ENCODE results near the gene ZNF117. TPM values are rescaled to one million over a fixed set of nuclear protein-coding genes. Genes with fewer than 3 reads are reported as not detected.

ZNF117 gene
- total RNA-seq, 5 donors from 2014 or later (not counting 1 experiment from before 2014, with no cell fraction given) = 1.0 to 3.8 (median 2.7) TPM

GRCh38 chr7:64998865-64999164, 8.0 kb upstream of the ZNF117 start:
- H3K27ac ChIP-seq (ENCODE audit: low read length) = no peak overlapping the region

GRCh38 chr7:64997927-64998391, 7.1 kb upstream of the ZNF117 start:
- peaks cover 19 to 20% of the 10 kb centered on the region in 2 donors for H3K36me3 ChIP-seq (ENCODE audit: control insufficient read depth in 2 of 2, extremely low read depth in 1 of 2, insufficient read depth in 1 of 2, low read length in 1 of 2)
- CTCF ChIA-PET = no interaction called here
- 100% methylated on average over 5 of the region's 8 CpGs for WGBS (ENCODE audit: insufficient coverage)
- DNase-seq (no peak), ATAC-seq (replicated peaks in 1 of 4) (no peak)
- no peaks in the 10 kb centered on the region for H3K27me3 Mint-ChIP-seq
- no peak overlapping the region for H3K27ac Mint-ChIP-seq
- no peak overlapping the region for H3K4me3 ChIP-seq (ENCODE audit: control insufficient read depth in 1 of 2, extremely low read depth in 1 of 2, low read length in 1 of 2)
- H3K36me3 Mint-ChIP-seq = peaks cover 59% of the 10 kb centered on the region
- peaks cover 15 to 50% (median 48%) of the 10 kb centered on the region in 3 donors for H3K9me3 Mint-ChIP-seq
- H3K27me3 ChIP-seq (replicated peaks in 1 of 2; ENCODE audit: control insufficient read depth in 2 of 2, extremely low read depth in 1 of 2, insufficient read depth in 2 of 2, low read length in 1 of 2) = no peaks in the 10 kb centered on the region
- peaks cover 7 to 19% (median 13%) of the 10 kb centered on the region in 3 donors for H3K4me1 Mint-ChIP-seq
- POLR2A ChIA-PET = no interaction called here
- no peak overlapping the region for H3K4me3 Mint-ChIP-seq
- H3K4me1 ChIP-seq (ENCODE audit: control insufficient read depth in 1 of 2, extremely low read depth in 1 of 2, insufficient read depth in 2 of 2, low read length in 2 of 2) = peaks cover 0 to 1% of the 10 kb centered on the region in 2 experiments
- H3K27ac ChIP-seq (ENCODE audit: low read length) = no peak overlapping the region
- peaks cover 10% of the 10 kb centered on the region for H3K9me3 ChIP-seq

More at GRCh38 chr7:64998865-64999164, 8.0 kb upstream of the ZNF117 start:
- peaks cover 18 to 22% of the 10 kb centered on the region in 2 donors for H3K36me3 ChIP-seq (ENCODE audit: control insufficient read depth in 2 of 2, extremely low read depth in 1 of 2, insufficient read depth in 1 of 2, low read length in 1 of 2)
- H3K4me1 Mint-ChIP-seq = peaks cover 15 to 27% (median 19%) of the 10 kb centered on the region in 3 donors
- ATAC-seq (replicated peaks in 1 of 4) = no peak
- peaks cover 0 to 5% of the 10 kb centered on the region in 2 experiments for H3K4me1 ChIP-seq (ENCODE audit: control insufficient read depth in 1 of 2, extremely low read depth in 1 of 2, insufficient read depth in 2 of 2, low read length in 2 of 2)
- H3K27me3 ChIP-seq (replicated peaks in 1 of 2; ENCODE audit: control insufficient read depth in 2 of 2, extremely low read depth in 1 of 2, insufficient read depth in 2 of 2, low read length in 1 of 2) = no peaks in the 10 kb centered on the region
- no peak for DNase-seq
- no peak overlapping the region for H3K27ac Mint-ChIP-seq
- WGBS (ENCODE audit: insufficient coverage) = 99% methylated on average over 5 of the region's 7 CpGs
- H3K9me3 Mint-ChIP-seq = peaks cover 15 to 52% (median 45%) of the 10 kb centered on the region in 3 donors
- POLR2A ChIA-PET = no interaction called here
- CTCF ChIA-PET = no interaction called here
- H3K9me3 ChIP-seq = peaks cover 10% of the 10 kb centered on the region
- no peaks in the 10 kb centered on the region for H3K27me3 Mint-ChIP-seq
- no peak overlapping the region for H3K4me3 Mint-ChIP-seq
- H3K36me3 Mint-ChIP-seq = peaks cover 63% of the 10 kb centered on the region
- H3K4me3 ChIP-seq (ENCODE audit: control insufficient read depth in 1 of 2, extremely low read depth in 1 of 2, low read length in 1 of 2) = no peak overlapping the region

GRCh38 chr7:64997164-64997908, 6.5 kb upstream of the ZNF117 start:
- DNase-seq (no peak), ATAC-seq (replicated peaks in 1 of 4) (no peak)
- Histone ChIP-seq H3K27ac (ENCODE audit: low read length) (no peak overlapping the region), H3K4me3 (ENCODE audit: control insufficient read depth in 1 of 2, extremely low read depth in 1 of 2, low read length in 1 of 2) (no peak overlapping the region), H3K9me3 (peaks cover 10% of the 10 kb centered on the region), H3K27me3 (replicated peaks in 1 of 2; ENCODE audit: control insufficient read depth in 2 of 2, extremely low read depth in 1 of 2, insufficient read depth in 2 of 2, low read length in 1 of 2) (no peaks in the 10 kb centered on the region), H3K4me1 (ENCODE audit: control insufficient read depth in 1 of 2, extremely low read depth in 1 of 2, insufficient read depth in 2 of 2, low read length in 2 of 2) (no peaks in the 10 kb centered on the region), H3K36me3 (ENCODE audit: control insufficient read depth in 2 of 2, extremely low read depth in 1 of 2, insufficient read depth in 1 of 2, low read length in 1 of 2) (peaks cover 17 to 19% of the 10 kb centered on the region in 2 donors)
- WGBS (ENCODE audit: insufficient coverage) = over 99% methylated on average over 8 of the region's 12 CpGs
- ChIA-PET POLR2A (no interaction called here), CTCF (no interaction called here)
- peaks cover 5 to 14% (median 9%) of the 10 kb centered on the region in 3 donors for H3K4me1 Mint-ChIP-seq
- peaks cover 58% of the 10 kb centered on the region for H3K36me3 Mint-ChIP-seq
- no peak overlapping the region for H3K4me3 Mint-ChIP-seq
- peaks cover 17 to 53% (median 48%) of the 10 kb centered on the region in 3 donors for H3K9me3 Mint-ChIP-seq
- no peak overlapping the region for H3K27ac Mint-ChIP-seq
- H3K27me3 Mint-ChIP-seq = no peaks in the 10 kb centered on the region

- POLR2A ChIA-PET = no interaction called here
- Mint-ChIP-seq H3K27ac (no peak overlapping the region), H3K9me3 (peaks cover 22 to 58% (median 54%) of the 10 kb centered on the region in 3 donors), H3K4me3 (no peak overlapping the region), H3K36me3 (peaks cover 53% of the 10 kb centered on the region), H3K4me1 (peaks cover 3 to 7% (median 5%) of the 10 kb centered on the region in 3 donors), H3K27me3 (no peaks in the 10 kb centered on the region)
- no peak overlapping the region for H3K27ac ChIP-seq (ENCODE audit: low read length)
- no peak overlapping the region for H3K4me3 ChIP-seq (ENCODE audit: control insufficient read depth in 1 of 2, extremely low read depth in 1 of 2, low read length in 1 of 2)
- peaks cover 9% of the 10 kb centered on the region for H3K9me3 ChIP-seq
- WGBS (ENCODE audit: insufficient coverage) = no CpG with 5 or more reads among the region's 2 CpGs
- DNase-seq = no peak
- ATAC-seq (replicated peaks in 1 of 4) = no peak
- H3K27me3 ChIP-seq (replicated peaks in 1 of 2; ENCODE audit: control insufficient read depth in 2 of 2, extremely low read depth in 1 of 2, insufficient read depth in 2 of 2, low read length in 1 of 2) = no peaks in the 10 kb centered on the region
- H3K36me3 ChIP-seq (ENCODE audit: control insufficient read depth in 2 of 2, extremely low read depth in 1 of 2, insufficient read depth in 1 of 2, low read length in 1 of 2) = peaks cover 11 to 13% of the 10 kb centered on the region in 2 donors
- H3K4me1 ChIP-seq (ENCODE audit: control insufficient read depth in 1 of 2, extremely low read depth in 1 of 2, insufficient read depth in 2 of 2, low read length in 2 of 2) = no peaks in the 10 kb centered on the region
- CTCF ChIA-PET = no interaction called here
Observed at GRCh38 chr7:64996305-64996704, 5.5 kb upstream of the ZNF117 start.

- no peak overlapping the region for H3K4me3 Mint-ChIP-seq
- peaks cover 24 to 68% (median 60%) of the 10 kb centered on the region in 3 donors for H3K9me3 Mint-ChIP-seq
- H3K27ac Mint-ChIP-seq = no peak overlapping the region
- ATAC-seq (replicated peaks in 1 of 4) (no peak), DNase-seq (no peak)
- WGBS (ENCODE audit: insufficient coverage) = 96% methylated on average over 7 of the region's 7 CpGs
- Histone ChIP-seq H3K4me1 (ENCODE audit: control insufficient read depth in 1 of 2, extremely low read depth in 1 of 2, insufficient read depth in 2 of 2, low read length in 2 of 2) (no peaks in the 10 kb centered on the region), H3K36me3 (ENCODE audit: control insufficient read depth in 2 of 2, extremely low read depth in 1 of 2, insufficient read depth in 1 of 2, low read length in 1 of 2) (peaks cover 0 to 6% of the 10 kb centered on the region in 2 donors), H3K27ac (ENCODE audit: low read length) (no peak overlapping the region), H3K4me3 (ENCODE audit: control insufficient read depth in 1 of 2, extremely low read depth in 1 of 2, low read length in 1 of 2) (no peak overlapping the region), H3K27me3 (replicated peaks in 1 of 2; ENCODE audit: control insufficient read depth in 2 of 2, extremely low read depth in 1 of 2, insufficient read depth in 2 of 2, low read length in 1 of 2) (no peaks in the 10 kb centered on the region), H3K9me3 (peaks cover 9% of the 10 kb centered on the region)
- ChIA-PET POLR2A (no interaction called here), CTCF (no interaction called here)
- peaks cover 42% of the 10 kb centered on the region for H3K36me3 Mint-ChIP-seq
- no peaks in the 10 kb centered on the region for H3K27me3 Mint-ChIP-seq
- peaks cover 0 to 3% (median 0%) of the 10 kb centered on the region in 3 donors for H3K4me1 Mint-ChIP-seq
Observed at GRCh38 chr7:64993901-64994300, 3.1 kb upstream of the ZNF117 start.

GRCh38 chr7:64992971-64993370, 2.1 kb upstream of the ZNF117 start:
- Histone ChIP-seq H3K9me3 (peaks cover 9% of the 10 kb centered on the region), H3K4me1 (ENCODE audit: control insufficient read depth in 1 of 2, extremely low read depth in 1 of 2, insufficient read depth in 2 of 2, low read length in 2 of 2) (no peaks in the 10 kb centered on the region), H3K4me3 (ENCODE audit: control insufficient read depth in 1 of 2, extremely low read depth in 1 of 2, low read length in 1 of 2) (no peak overlapping the region), H3K27ac (ENCODE audit: low read length) (no peak overlapping the region), H3K27me3 (replicated peaks in 1 of 2; ENCODE audit: control insufficient read depth in 2 of 2, extremely low read depth in 1 of 2, insufficient read depth in 2 of 2, low read length in 1 of 2) (no peaks in the 10 kb centered on the region), H3K36me3 (ENCODE audit: control insufficient read depth in 2 of 2, extremely low read depth in 1 of 2, insufficient read depth in 1 of 2, low read length in 1 of 2) (peaks cover 0 to 6% of the 10 kb centered on the region in 2 donors)
- ATAC-seq (replicated peaks in 1 of 4) = no peak
- 76% methylated on average over 5 of the region's 5 CpGs for WGBS (ENCODE audit: insufficient coverage)
- Mint-ChIP-seq H3K4me1 (no peaks in the 10 kb centered on the region), H3K27ac (no peak overlapping the region), H3K36me3 (peaks cover 42% of the 10 kb centered on the region), H3K4me3 (no peak overlapping the region), H3K9me3 (peaks cover 30 to 69% (median 60%) of the 10 kb centered on the region in 3 donors), H3K27me3 (no peaks in the 10 kb centered on the region)
- CTCF ChIA-PET = no interaction called here
- DNase-seq = no peak
- POLR2A ChIA-PET = no interaction called here

Measured in T-cell (primary cell).